H4 (cell line): ENCODE results near the gene PROK2. TPM values are rescaled to one million over a fixed set of nuclear protein-coding genes. Genes with fewer than 3 reads are reported as not detected.

Experiments used
- DNase-seq: peaks from one replicate; pipeline ENCODE4 v3.0.0-alpha.2; 2015; ENCODE audit warnings: low spot score
- total RNA-seq: library from RNA; depleted of rRNA; stranded (reverse); fragments of >200 nt; shearing (Covaris generic); gene quantifications from 2 replicates; pipeline ENCODE4 v1.2.3, GENCODE V29; 2014; rRNA removed

The PROK2 gene
- total RNA-seq, 1 experiment from 2014 or later, result not detected

DNA sequence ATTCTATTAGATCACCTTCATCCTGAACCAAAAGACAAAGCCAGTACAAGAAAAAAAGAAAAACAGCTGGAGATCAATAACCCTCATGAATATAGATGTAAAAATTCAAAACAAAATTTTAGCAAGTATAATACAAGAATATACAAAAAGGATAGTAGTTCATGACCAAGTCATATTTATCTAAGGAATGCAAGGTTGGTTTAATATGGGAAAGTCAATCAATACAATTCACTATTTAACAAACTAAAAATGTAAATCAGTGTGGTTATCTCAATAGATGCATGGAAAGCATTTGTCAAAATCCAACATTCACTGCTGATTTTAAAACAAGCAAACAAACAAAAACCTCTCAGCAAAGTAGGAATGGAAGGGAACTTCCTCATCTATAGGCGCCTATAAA is 42.3 kb downstream of the PROK2 start:
- DNase-seq, result no peak

DNA sequence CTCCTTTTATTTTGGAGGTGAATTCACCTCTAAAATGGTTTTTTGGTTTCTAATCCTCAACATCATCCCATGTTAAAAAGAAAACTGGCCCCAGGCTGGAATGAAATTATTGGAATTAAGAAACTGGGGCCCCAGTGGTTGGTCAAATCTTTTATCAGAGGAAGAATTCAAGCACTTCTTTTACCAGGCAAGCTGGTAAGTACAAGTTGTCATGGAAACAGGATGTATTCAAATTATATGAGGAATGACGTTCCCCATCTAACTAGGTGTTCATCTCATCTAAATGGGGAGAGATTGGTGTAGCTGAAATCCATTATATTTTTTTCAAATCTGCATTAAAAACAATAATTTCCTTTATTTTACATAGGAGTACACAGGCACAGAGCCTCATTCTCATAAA is 50.1 kb downstream of the PROK2 start:
- no peak for DNase-seq

DNA sequence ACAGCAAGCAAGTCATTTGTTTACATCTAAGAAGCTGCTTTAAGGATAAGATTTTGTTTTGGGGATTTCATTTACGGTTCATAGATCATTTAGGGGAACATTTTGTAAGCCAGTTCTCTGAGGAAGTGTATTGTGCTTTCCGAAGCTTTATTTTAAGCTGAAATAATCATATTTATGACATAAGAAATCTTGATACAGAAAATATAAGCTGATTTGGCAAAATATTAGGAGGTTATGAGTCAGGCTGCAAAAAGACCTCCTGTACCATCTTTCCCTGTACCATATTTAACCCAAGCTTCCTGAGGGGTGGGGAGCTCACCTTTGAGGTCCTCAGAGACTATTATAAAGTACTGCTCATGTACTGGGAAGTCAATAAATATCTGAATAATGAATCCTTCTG is 51.6 kb downstream of the PROK2 start:
- DNase-seq, result no peak

DNA sequence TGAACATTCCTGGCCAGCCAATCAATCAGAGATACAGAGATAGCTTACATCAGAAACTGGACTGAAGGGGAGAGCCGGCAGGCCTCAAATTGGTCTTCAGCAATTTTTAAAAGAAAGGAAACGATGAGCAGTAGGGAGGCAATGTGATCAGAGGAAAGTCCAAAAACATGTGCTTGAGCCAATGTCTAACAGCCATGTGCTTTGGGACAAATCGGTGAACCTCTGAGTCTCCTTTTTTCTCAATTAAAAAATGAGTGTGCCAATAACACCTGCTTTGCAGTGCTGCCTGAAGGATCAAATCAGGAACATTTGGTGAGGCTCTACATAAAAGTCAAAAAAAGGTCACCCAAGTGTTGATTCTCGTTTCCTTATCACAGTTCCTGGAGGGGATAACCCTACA is 52.3 kb downstream of the PROK2 start:
- no peak for DNase-seq

DNA sequence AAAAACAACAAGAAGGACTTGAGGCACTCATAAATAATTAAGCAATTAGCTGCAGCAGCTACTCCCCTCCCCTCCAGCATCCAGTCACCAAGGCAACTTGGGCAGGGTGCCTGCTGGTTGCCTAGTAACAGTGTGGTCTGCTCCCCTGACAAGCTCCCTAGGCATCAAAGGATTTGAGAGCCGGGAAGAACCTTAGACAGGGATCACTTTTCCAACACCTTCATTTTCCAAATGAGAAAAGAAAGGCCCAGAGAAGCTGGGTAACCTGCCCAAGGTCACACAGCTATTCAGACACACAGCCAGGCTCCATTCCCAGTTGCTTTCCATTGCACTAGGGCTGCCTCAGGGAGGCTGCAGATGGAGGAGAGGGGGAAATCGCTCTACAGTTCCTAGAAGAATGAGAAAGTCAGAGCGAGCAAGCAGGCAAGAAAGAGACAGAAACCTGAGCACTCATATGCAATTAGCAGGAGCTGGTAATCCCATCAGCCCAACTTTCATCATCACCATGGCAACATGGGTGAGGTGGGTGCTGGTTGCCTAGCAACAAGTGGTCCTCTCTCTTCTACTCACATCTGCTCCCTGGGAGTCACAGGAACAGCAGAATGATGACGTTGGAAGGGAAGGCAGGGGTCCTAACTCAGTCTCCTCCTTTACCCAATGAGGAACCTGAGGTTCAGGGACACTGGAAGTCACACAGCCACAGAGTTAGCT is 56.2 kb downstream of the PROK2 start:
- DNase-seq, result no peak

DNA sequence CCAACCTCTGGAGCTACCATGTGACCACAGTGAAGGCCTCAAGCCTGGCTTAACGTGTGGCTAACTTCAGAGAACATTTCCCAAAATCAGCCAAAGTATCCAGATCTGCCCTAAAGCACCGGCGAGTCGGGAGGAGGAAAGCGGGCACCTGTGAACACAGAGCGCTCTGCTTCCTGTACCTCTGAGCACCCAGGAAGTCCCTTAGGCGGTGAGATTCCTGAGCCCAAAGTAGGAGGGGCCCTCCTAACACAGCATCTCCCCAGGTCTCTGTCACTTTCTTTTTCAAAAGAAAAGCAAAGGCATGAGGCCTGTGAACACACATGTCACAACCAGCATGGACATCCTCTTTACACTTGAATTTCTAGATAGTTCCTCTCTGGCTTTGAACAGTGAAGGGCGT is 58.8 kb downstream of the PROK2 start:
- DNase-seq, result no peak

DNA sequence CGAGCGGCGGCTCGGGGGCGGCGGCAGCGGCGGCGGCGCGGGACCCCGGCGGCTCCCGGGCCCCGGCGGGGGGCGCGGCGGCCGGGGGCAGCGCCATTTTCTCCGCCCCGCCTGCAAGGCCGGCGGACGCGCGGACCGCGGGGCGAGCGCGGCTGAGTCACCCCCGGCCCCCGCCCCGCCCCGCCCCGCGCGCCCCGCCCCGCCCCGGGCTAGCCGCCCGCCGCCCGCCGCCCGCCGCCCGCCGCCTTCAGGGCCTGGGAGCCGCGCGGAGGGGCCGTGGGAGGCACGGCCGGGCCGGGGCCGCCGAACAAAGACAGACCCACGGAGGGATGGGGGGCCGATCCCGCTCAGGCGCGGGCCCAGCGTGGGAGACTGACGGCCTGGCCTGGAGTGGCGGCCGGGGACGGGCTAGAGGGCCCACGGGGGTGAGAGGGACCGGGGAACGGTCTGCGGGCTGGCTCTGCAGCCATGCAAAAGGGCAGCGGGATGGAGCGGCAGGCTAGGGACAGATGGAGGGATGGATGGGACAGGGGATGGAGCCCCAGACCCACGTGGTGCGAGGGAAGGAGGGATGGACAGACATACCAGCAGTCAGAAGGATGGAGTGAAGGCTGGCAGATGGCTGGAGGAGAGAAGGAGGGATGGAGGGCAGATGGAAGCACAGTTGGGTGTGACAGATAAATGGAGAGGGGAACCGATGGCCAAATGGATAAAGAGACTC is 59.5 kb downstream of the PROK2 start, which contains the start of gene EIF4E3:
Gene EIF4E3 (minus strand): TSS at position 132 of the 721 bp plus-strand sequence. CDS start 35 bp downstream, at position 97.
- DNase-seq, result no peak

DNA sequence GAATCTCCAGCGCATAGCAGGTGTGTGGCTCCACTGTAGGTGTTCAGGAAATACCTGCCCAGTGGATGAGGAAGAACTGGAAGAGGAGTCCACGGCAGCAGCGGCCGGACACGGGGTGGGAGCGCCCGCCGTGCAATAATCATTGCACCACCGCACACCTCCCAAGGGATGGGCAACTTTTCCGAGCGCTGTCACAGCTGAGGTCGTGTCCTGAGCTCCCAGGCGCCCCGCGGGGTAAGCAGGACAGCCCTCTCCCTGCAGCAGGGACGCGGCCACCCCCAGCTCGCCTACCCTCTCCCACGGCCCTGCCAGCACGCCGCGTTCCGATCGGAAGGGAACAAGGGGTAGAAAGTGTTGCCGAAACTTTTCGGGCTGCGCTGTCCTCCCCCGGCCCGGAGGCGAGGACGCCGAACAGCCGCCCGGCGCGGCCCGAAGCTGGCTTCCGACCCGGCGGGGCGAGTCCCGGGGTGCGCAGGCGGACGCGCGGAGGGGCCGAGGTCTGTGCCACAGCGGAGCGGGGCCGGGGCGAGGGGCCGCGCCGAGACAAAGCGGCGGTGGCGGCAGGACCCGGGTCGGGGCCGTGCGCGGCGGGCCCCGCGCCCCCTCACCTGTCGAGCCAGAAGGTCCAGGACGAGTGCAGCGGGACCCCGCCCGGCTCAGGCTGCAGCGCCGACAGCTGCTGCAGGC is 60.2 kb downstream of the PROK2 start:
- no peak for DNase-seq

DNA sequence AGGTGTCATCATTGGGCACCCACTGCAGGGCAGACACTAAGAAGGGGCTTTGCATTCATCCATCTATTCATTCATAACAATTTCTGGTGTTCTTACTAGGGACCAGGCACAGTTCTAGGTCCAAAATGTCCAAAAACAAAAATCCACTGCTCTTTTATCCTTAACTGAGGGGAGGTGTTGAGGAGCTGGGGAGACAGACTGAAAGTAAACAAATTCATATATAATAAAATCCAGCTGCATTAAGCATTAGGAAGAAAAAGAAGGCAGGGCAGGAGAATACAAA is 60.8 kb downstream of the PROK2 start:
- no peak for DNase-seq

DNA sequence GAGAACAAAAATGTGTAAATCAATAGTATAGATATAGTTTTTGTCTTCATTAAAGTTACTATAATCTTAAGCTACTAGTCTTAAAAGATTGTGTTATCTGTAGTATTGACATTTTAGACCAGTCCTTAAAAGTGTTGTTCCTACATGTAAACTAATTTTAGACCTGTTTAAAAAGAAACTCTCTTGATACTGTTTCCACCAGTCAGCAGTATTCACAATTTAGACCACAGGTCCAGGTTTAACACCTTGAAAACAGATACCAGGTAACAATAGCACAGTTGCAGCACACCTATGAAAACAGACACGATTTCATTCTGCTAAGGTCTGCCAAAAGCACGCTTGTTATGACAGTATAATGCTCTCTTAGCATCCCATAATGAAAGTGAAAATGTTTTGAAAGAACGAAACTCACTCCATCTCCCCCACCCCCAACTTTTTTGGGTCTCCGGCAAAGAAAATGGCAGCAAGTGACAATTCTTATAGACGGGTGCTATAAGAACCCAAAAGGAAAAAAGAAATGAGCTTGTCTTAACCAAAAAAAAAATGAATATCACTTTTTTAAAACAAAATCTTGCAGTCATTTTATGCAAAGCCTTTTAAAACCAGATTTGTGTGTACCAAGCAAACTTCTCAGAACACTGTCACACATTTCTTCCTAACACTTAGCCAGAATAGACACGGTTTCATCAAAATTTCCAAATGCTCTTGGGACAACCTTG is 61.3 kb downstream of the PROK2 start:
- DNase-seq, result no peak

DNA sequence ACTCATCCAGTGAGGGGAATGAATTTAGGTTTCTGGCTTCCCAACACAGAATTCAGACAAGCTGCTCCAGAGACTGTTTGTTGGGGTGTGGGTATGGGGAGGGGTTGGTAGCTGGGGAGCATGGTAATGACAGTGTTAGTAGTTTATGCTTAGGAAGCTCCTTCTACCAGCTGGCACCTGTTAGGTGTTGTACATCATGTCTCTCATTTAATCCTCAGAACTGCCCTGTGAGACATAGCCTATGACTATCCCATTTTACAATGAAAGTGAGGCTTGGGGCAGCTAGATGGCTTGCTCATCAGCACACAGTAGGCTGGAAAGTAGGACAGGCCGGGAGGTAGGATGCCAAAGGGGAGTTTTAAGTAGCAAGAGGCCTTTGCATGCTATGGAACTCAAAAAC is 62.3 kb downstream of the PROK2 start:
- no peak for DNase-seq

Other genes with a start within 250 kb of the PROK2 start
- gene FOXP1, start 201.4 kb downstream of the PROK2 start, total RNA-seq, result 13.1 and 15.9 TPM in 2 replicates
- gene EIF4E3, start 59.7 kb downstream of the PROK2 start, total RNA-seq, result 0.91 and 0.97 TPM in 2 replicates
- not detected in 2 replicates for gene GPR27, start 31.3 kb downstream of the PROK2 start, total RNA-seq